ENCODE measurements around the gene SH3GL1.

DNA sequence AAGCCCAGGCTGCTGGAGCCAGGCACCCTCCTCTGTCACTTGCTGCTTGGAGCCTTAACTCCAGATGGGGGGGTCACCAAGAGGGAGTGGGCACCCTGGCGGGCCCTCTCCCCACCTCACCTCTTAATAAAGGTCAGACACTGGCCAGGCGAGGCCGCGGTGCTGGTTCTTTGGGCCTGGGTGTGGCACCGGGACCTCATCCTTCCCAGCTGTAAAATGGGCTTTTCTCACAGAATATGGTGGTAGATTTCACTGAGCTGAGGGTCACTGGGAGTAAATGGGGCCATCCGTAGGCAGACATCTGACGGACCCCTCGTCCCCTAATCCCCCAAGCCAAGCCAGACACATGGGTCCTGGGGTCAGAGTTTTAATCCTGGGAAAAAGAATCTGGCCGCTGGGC, 76.7 kb downstream of the SH3GL1 start:
- TF ChIP-seq POLR2AphosphoS2 (conservative IDR thresholded peaks at IDR 0.05; ENCODE audit: low read length) = no peak
- TF ChIP-seq RAD21 (conservative IDR thresholded peaks at IDR 0.05 in 1 of 2, IDR thresholded peaks at IDR 0.05 in 1 of 2) = no peak
- TF ChIP-seq CTCF (IDR thresholded peaks at IDR 0.05) = no peak
